Mesendoderm (in vitro differentiated cells): ENCODE measurements around the gene ARHGAP11A. TPM values are rescaled to one million over a fixed set of nuclear protein-coding genes. Genes with fewer than 3 reads are reported as not detected.

ENCODE experiments used
- small RNA-seq: library from polyadenylated mRNA; stranded (forward); fragments of <200 nt; extraction: miRNeasy Mini kit (QIAGEN cat#:217004); gene quantifications from one replicate; pipeline ENCODE3, GENCODE V24; 2013; ENCODE audit not compliant: insufficient read depth

ARHGAP11A gene

Small RNA genes lying within 50 kb of the gene (small RNA-seq; reads per million reads assigned to genes)
- not detected for gene RN7SL286P
